Type B pancreatic cell (in vitro differentiated cells): Measurements from ENCODE around the gene DENND4C. TPM values are rescaled to one million over a fixed set of nuclear protein-coding genes. Genes with fewer than 3 reads are reported as not detected.

Source experiments
- DNase-seq: peaks from one replicate; pipeline ENCODE4 v3.0.0; 2021; ENCODE audit warnings: mixed read lengths; ENCODE audit not compliant: unreplicated experiment; ENCODE audit errors: extremely low spot score
- H3K27ac Mint-ChIP-seq: 2 replicates; pipeline ENCODE4 v1.8.0; 2021; ENCODE audit warnings: mild to moderate bottlenecking, mixed read lengths
- H3K27me3 Mint-ChIP-seq: 2 replicates; pipeline ENCODE4 v1.8.0; 2021; ENCODE audit warnings: mixed read lengths
- H3K36me3 Mint-ChIP-seq: 2 replicates; pipeline ENCODE4 v1.8.0; 2021; ENCODE audit warnings: mixed read lengths
- H3K4me1 Mint-ChIP-seq: one replicate; pipeline ENCODE4 v1.8.0; 2021; ENCODE audit warnings: mixed read lengths; ENCODE audit not compliant: unreplicated experiment
- H3K4me3 Mint-ChIP-seq: 2 replicates; pipeline ENCODE4 v1.8.0; 2021; ENCODE audit warnings: mild to moderate bottlenecking, mixed read lengths
- H3K9me3 Mint-ChIP-seq: 2 replicates; pipeline ENCODE4 v1.8.0; 2021; ENCODE audit warnings: mixed read lengths
- CTCF ChIP-seq: fragments of 200-600 bp; sonication (generic); conservative IDR thresholded peaks from 2 replicates; pipeline ENCODE4 v1.5.0; 2021; ENCODE audit warnings: antibody characterized with exemption, mild to moderate bottlenecking
- total RNA-seq: library from RNA; stranded (reverse); gene quantifications from 2 replicates; pipeline ENCODE4 v1.2.1, GENCODE V29; 2021; ENCODE audit warnings: low replicate concordance

DENND4C gene
- total RNA-seq, 1 donor from 2014 or later = 36.6 TPM

- TF ChIP-seq CTCF = no peak
- H3K4me1 Mint-ChIP-seq = peaks cover 5% of the 10 kb centered on the region
- no peak overlapping the region for H3K27ac Mint-ChIP-seq
- H3K9me3 Mint-ChIP-seq = no peaks in the 10 kb centered on the region
- peaks cover 5% of the 10 kb centered on the region for H3K36me3 Mint-ChIP-seq
- H3K27me3 Mint-ChIP-seq = no peaks in the 10 kb centered on the region
- DNase-seq = no peak
- H3K4me3 Mint-ChIP-seq = no peak overlapping the region
Measured at GRCh38 chr9:19416143-19416542, 185.7 kb downstream of the DENND4C start.

DNA sequence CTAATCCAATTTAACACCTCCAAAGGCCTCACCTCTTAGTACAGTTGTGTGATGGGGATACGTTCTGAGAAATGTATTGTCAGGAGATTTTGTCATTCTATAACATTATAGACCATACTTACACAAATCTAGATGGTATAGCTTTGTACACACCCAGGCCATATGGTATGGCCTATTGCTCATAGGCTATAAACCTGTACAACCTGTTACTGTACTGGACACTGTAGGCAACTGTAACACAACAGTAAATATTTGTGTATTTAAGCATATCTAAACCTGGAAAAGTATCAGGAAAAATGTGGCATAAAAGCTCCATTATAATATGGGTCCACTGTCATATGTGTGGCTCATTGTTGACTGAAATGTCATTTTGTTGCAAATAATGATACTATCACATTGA is 190.4 kb downstream of the DENND4C start:
- TF ChIP-seq CTCF = no peak
- no peaks in the 10 kb centered on the region for H3K9me3 Mint-ChIP-seq
- H3K36me3 Mint-ChIP-seq = peaks cover 17% of the 10 kb centered on the region
- no peak overlapping the region for H3K4me3 Mint-ChIP-seq
- H3K27me3 Mint-ChIP-seq = no peaks in the 10 kb centered on the region
- DNase-seq = no peak
- no peak overlapping the region for H3K27ac Mint-ChIP-seq
- H3K4me1 Mint-ChIP-seq = no peaks in the 10 kb centered on the region

Other genes with a start within 250 kb of the DENND4C start
- gene SAXO1, start 197.5 kb upstream of the DENND4C start, total RNA-seq = 0.48 TPM in 1 of 2 replicates, not detected in the other
- gene RRAGA, start 181.3 kb upstream of the DENND4C start, total RNA-seq = 73.2 and 75.3 TPM in 2 replicates
- 13.9 and 20.7 TPM in 2 replicates for gene HAUS6, start 127.8 kb upstream of the DENND4C start, total RNA-seq
- 79.1 and 95.1 TPM in 2 replicates for gene PLIN2, start 103.2 kb upstream of the DENND4C start, total RNA-seq
- gene RPS6, start 149.5 kb downstream of the DENND4C start, total RNA-seq = 2,791 and 2,920 TPM in 2 replicates
- 9.2 and 15.3 TPM in 2 replicates for gene ACER2, start 178.3 kb downstream of the DENND4C start, total RNA-seq